Cardiac fibroblast (primary cell): ENCODE measurements around the gene ITGB3.

ENCODE experiments used
- DNase-seq, 2 donors: peaks; one replicate each; pipeline versions ENCODE4 v3.0.0 to v3.0.0-alpha.2; 2010; ENCODE audit warnings: low read depth in 2 of 2
- H3K4me3 ChIP-seq, 2 donors: replicated peaks in 1 of 2; 1 replicate in 1 of 2; 2 replicates in 1 of 2; pipeline ENCODE4 v1.5.1; 2011; ENCODE audit warnings: low read depth in 2 of 2, low read length in 2 of 2, mild to moderate bottlenecking in 2 of 2, moderate library complexity in 1 of 2
- TF ChIP-seq, protein P1 (sequence below): IDR thresholded peaks from one replicate; pipeline ENCODE4 v1.5.1; 2011; ENCODE audit warnings: low read depth, mild to moderate bottlenecking, low read length, inconsistent platforms

Gene ITGB3

DNA sequence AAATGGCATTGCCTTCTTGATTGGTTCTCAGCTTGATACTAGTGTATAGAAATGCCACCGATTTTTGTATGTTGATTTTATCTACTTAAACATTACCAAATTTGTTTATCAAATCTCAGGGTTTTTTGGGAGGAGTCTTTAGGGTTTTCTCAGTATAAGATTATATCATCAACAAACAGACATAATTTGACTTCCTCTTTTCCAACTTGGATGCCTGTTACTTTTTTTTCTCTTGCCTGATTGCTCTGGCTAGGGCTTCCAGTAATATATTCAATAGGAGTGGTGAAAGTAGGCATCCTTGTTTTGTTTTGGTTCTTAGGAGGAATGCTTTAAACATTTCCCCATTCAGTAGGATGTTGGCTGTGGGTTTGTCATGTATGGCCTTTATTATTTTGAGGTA lies 99.2 kb downstream of the ITGB3 start:
- TF ChIP-seq, protein P1, sequence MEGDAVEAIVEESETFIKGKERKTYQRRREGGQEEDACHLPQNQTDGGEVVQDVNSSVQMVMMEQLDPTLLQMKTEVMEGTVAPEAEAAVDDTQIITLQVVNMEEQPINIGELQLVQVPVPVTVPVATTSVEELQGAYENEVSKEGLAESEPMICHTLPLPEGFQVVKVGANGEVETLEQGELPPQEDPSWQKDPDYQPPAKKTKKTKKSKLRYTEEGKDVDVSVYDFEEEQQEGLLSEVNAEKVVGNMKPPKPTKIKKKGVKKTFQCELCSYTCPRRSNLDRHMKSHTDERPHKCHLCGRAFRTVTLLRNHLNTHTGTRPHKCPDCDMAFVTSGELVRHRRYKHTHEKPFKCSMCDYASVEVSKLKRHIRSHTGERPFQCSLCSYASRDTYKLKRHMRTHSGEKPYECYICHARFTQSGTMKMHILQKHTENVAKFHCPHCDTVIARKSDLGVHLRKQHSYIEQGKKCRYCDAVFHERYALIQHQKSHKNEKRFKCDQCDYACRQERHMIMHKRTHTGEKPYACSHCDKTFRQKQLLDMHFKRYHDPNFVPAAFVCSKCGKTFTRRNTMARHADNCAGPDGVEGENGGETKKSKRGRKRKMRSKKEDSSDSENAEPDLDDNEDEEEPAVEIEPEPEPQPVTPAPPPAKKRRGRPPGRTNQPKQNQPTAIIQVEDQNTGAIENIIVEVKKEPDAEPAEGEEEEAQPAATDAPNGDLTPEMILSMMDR, result no peak
- H3K4me3 ChIP-seq, result no peak overlapping the region
- no peak for DNase-seq

DNA sequence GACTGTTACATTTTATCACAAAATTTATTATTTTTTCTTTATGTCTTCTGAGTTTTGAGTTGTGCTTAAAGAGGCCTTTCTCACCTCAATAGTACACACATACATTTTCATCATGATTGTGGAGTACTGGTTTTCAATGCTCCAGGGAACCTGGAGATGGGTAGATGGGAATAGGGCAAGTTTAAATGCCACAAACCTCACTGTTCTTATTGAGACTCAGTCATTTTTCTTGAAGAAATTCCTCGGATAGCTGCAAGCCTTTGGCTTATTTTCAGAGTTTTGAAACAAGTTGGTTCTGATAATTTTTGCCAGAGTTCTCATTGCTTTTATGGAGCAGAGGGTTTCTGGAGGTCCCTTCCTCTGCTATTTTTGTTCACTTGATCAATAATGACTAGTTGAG lies 105.0 kb downstream of the ITGB3 start:
- DNase-seq, result no peak
- TF ChIP-seq, protein P1, result no peak

More for the DNA sequence above, 105.0 kb downstream of the ITGB3 start:
- no peak overlapping the region for H3K4me3 ChIP-seq
